Omental fat pad (tissue), 4 donors: ENCODE measurements around the gene ACOX2. TPM values are rescaled to one million over a fixed set of nuclear protein-coding genes. Genes with fewer than 3 reads are reported as not detected.

ENCODE experiments used
- ATAC-seq: fragments of 150-250 bp; one replicate; pipeline ENCODE4 v1.9.1; 2016; ENCODE audit warnings: mild to moderate bottlenecking, moderate library complexity; ENCODE audit not compliant: low FRiP score
- DNase-seq: peaks from one replicate; pipeline ENCODE4 v3.0.0-alpha.2; 2019; ENCODE audit warnings: low spot score
- CTCF ChIP-seq, 3 donors: fragments of 450-650 bp; IDR thresholded peaks; one replicate each; pipeline ENCODE4 v1.5.1; 2016 to 2017; ENCODE audit warnings: antibody characterized with exemption in 3 of 3, mild to moderate bottlenecking in 3 of 3, moderate library complexity in 2 of 3
- total RNA-seq, 4 donors: library from RNA; depleted of rRNA; stranded (reverse); fragments of >200 nt; gene quantifications; one replicate each; pipeline ENCODE4 v1.1.0, GENCODE V29; 2016

The ACOX2 gene
- total RNA-seq, 4 donors from 2014 or later = 10.4 to 26.8 (median 15.3) TPM

GRCh38 chr3:58463942-58464271 is 73.1 kb downstream of the ACOX2 start:
- DNase-seq (no peak), ATAC-seq (no peak)
- no peak for TF ChIP-seq CTCF (IDR thresholded peaks at IDR 0.05)

- ATAC-seq (peak; percentile 99), DNase-seq (peak; percentile 60)
- TF ChIP-seq CTCF (IDR thresholded peaks at IDR 0.05) = peak in 1 of 3 donors; percentile 56
Measured at GRCh38 chr3:58463181-58463941, 73.6 kb downstream of the ACOX2 start.

GRCh38 chr3:58462829-58463180 is 74.2 kb downstream of the ACOX2 start:
- TF ChIP-seq CTCF (IDR thresholded peaks at IDR 0.05) = no peak
- ATAC-seq = no peak
- no peak for DNase-seq

GRCh38 chr3:58459160-58459559 is 77.8 kb downstream of the ACOX2 start:
- ATAC-seq (no peak), DNase-seq (no peak)
- no peak for TF ChIP-seq CTCF (IDR thresholded peaks at IDR 0.05)

Other genes starting within 250 kb of the ACOX2 start
- 10 to 100 TPM in 1 of 4 donors, 1 to 10 TPM in 3; 8.1 to 12.5 (median 8.8) TPM for gene RPP14, start 230.9 kb downstream of the ACOX2 start, total RNA-seq
- gene HTD2, start 230.7 kb downstream of the ACOX2 start, total RNA-seq = 10 to 100 TPM in 2 of 4 donors, 1 to 10 TPM in 2; 8.4 to 12.6 (median 10.4) TPM
- 10 to 100 TPM; 25.3 to 51.2 (median 39.3) TPM for gene PXK, start 204.3 kb downstream of the ACOX2 start, total RNA-seq
- gene PDHB, start 103.4 kb downstream of the ACOX2 start, total RNA-seq = 10 to 100 TPM; 59.6 to 87.6 (median 74.0) TPM
- gene KCTD6, start 45.1 kb downstream of the ACOX2 start, total RNA-seq = 10 to 100 TPM; 11.9 to 17.2 (median 14.6) TPM
- gene FAM107A, start 40.2 kb upstream of the ACOX2 start, total RNA-seq = 100 to 1,000 TPM in 1 of 4 donors, 10 to 100 TPM in 3; 26.4 to 165 (median 59.4) TPM
- 1 to 10 TPM in 1 of 4 donors, not detected in 3; 2.2 TPM for gene FAM3D, start 129.6 kb upstream of the ACOX2 start, total RNA-seq